Measurements from ENCODE around the gene LRP1B. TPM values are rescaled to one million over a fixed set of nuclear protein-coding genes. Genes with fewer than 3 reads are reported as not detected.

The LRP1B gene
- total and polyA plus RNA-seq, 2 of the 8 experiments (the other 6 are each of a cell fraction or from before 2014, with no cell fraction given): 0.03 TPM; not detected in 1

DNA sequence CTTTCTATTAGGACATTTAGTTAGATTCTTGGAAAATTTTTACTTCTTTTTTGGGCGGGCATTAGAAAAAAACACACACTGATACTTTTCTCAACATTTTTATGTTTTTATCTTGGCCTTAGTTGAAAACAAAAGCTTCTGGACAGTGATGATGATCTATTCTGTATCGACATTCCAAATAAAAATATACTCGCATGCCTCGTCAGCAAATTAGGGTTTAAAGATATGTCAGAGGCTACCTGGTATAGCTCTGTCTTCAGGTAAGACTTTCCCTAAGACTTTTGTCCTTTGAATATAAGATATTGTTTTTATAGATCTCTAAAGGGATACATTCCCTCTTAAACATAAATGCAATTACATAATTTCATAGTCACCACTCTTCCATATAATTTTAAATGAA lies 816.8 kb downstream of the LRP1B start (continued):
- TF ChIP-seq HDAC2 (IDR thresholded peaks at IDR 0.05; ENCODE audit: borderline replicate concordance in 1 of 2, low read depth in 2 of 2, low read length in 2 of 2) (no peak), SP2 (IDR thresholded peaks at IDR 0.05; ENCODE audit: low read length) (no peak), EP300 (IDR thresholded peaks at IDR 0.05; ENCODE audit: borderline replicate concordance in 1 of 2, low read depth in 2 of 2, low read length in 2 of 2) (no peak), RAD21 (IDR thresholded peaks at IDR 0.05 in 1 of 2, conservative IDR thresholded peaks at IDR 0.05 in 1 of 2; ENCODE audit: low read depth in 2 of 2, low read length in 2 of 2) (no peak)

Measured in H1 (cell line).